SK-N-SH (cell line): ENCODE results near the gene IGF2. TPM values are rescaled to one million over a fixed set of nuclear protein-coding genes. Genes with fewer than 3 reads are reported as not detected.

Experiments
- CTCF ChIA-PET: fragments of 300-600, 350-600 bp; formaldehyde crosslinking; extraction: SDS; loops from one replicate; lab custom pipeline; 2021; lab: Yijun Ruan, JAX
- POLR2A ChIA-PET: fragments of 350-600 bp; sonication (Branson Sonifier 250); formaldehyde crosslinking; extraction: SDS; loops from one replicate; lab custom pipeline; 2020; ENCODE audit warnings: antibody characterized with exemption, inconsistent platforms; lab: Yijun Ruan, JAX
- DNase-seq: peaks from one replicate; pipeline ENCODE4 v3.0.0; 2012
- H2AFZ ChIP-seq: fragments of 200-600 bp; sonication (generic); 2 replicates; pipeline ENCODE4 v1.8.1; 2016; ENCODE audit warnings: antibody characterized with exemption, mild to moderate bottlenecking, low read depth
- H3F3A ChIP-seq: fragments of 200-600 bp; sonication (generic); replicated peaks from 2 replicates; pipeline ENCODE3; 2016; ENCODE audit warnings: antibody characterized with exemption, mild to moderate bottlenecking; ENCODE audit not compliant: insufficient read depth
- H3K27ac ChIP-seq, 2 experiments: fragments of 200-500 bp in 1 of 2; fragments of 200-600 bp in 1 of 2; sonication (Bioruptor generic) in 1 of 2; sonication (generic), shearing (Covaris generic) in 1 of 2; 2 replicates each; pipeline versions ENCODE4 v1.5.1 to v1.6.1; 2014 to 2016; ENCODE audit warnings: low read depth in 2 of 2, inconsistent platforms in 1 of 2, low read length in 1 of 2, mild to moderate bottlenecking in 1 of 2, mixed read lengths in 1 of 2
- H3K27me3 ChIP-seq: fragments of 200-600 bp; sonication (generic), shearing (Covaris generic); 2 replicates; pipeline ENCODE4 v1.6.1; 2016; ENCODE audit warnings: mixed run types; ENCODE audit not compliant: insufficient read depth
- H3K36me3 ChIP-seq, 2 experiments: fragments of 200-500 bp in 1 of 2; fragments of 200-600 bp in 1 of 2; sonication (Bioruptor generic) in 1 of 2; sonication (generic) in 1 of 2; replicated peaks in 1 of 2; 2 replicates each; pipeline versions ENCODE3 to v1.5.1; 2014 to 2016; ENCODE audit warnings: low read length in 1 of 2, mild to moderate bottlenecking in 1 of 2; ENCODE audit not compliant: insufficient read depth in 2 of 2, control insufficient read depth in 1 of 2
- H3K4me1 ChIP-seq, 2 experiments: fragments of 200-500 bp in 1 of 2; fragments of 200-600 bp in 1 of 2; sonication (Bioruptor generic) in 1 of 2; sonication (generic), shearing (Covaris generic) in 1 of 2; 2 replicates each; pipeline versions ENCODE4 v1.5.1 to v1.6.1; 2014 to 2016; ENCODE audit warnings: low read depth in 1 of 2, low read length in 1 of 2, mixed run types in 1 of 2; ENCODE audit not compliant: insufficient read depth in 2 of 2, control insufficient read depth in 1 of 2
- H3K4me2 ChIP-seq: fragments of 200-600 bp; sonication (generic), shearing (Covaris generic); 2 replicates; pipeline ENCODE4 v1.6.1; 2017; ENCODE audit warnings: mixed run types
- H3K4me3 ChIP-seq, 2 experiments: fragments of 200-500 bp in 1 of 2; fragments of 200-600 bp in 1 of 2; sonication (Bioruptor generic) in 1 of 2; sonication (generic), shearing (Covaris generic) in 1 of 2; 2 replicates each; pipeline versions ENCODE4 v1.5.1 to v1.8.1; 2014 to 2016; ENCODE audit warnings: low read depth in 2 of 2, inconsistent platforms in 1 of 2, low read length in 1 of 2, mild to moderate bottlenecking in 1 of 2, mixed read lengths in 1 of 2, moderate library complexity in 1 of 2
- H3K79me2 ChIP-seq: fragments of 200-600 bp; sonication (generic); 2 replicates; pipeline ENCODE4 v1.8.1; 2017; ENCODE audit warnings: mild to moderate bottlenecking; ENCODE audit not compliant: insufficient read depth
- H3K9ac ChIP-seq: fragments of 200-600 bp; sonication (generic); 2 replicates; pipeline ENCODE4 v1.6.1; 2017; ENCODE audit warnings: mixed run types
- H3K9me2 ChIP-seq: fragments of 200-600 bp; sonication (generic); 2 replicates; pipeline ENCODE4 v1.6.1; 2017; ENCODE audit warnings: mixed run types
- H3K9me3 ChIP-seq: fragments of 200-600 bp; sonication (generic); 2 replicates; pipeline ENCODE4 v1.6.1; 2017; ENCODE audit warnings: mixed run types, mild to moderate bottlenecking, moderate library complexity
- H4K20me1 ChIP-seq: fragments of 200-600 bp; sonication (generic); 2 replicates; pipeline ENCODE4 v1.6.1; 2017; ENCODE audit warnings: mild to moderate bottlenecking, mixed run types; ENCODE audit not compliant: insufficient read depth
- ELF1 ChIP-seq: IDR thresholded peaks from 2 replicates; pipeline ENCODE4 v1.4.0; 2012
- FOXM1 ChIP-seq: IDR thresholded peaks from 2 replicates; pipeline ENCODE4 v1.4.0; 2012; ENCODE audit warnings: low read depth, mild to moderate bottlenecking
- MEF2A ChIP-seq: IDR thresholded peaks from 2 replicates; pipeline ENCODE4 v1.4.0; 2012; ENCODE audit warnings: low read depth, borderline replicate concordance
- MXI1 ChIP-seq: IDR thresholded peaks from 2 replicates; pipeline ENCODE4 v1.6.1; 2012; ENCODE audit warnings: mild to moderate bottlenecking, low read depth, low read length, improper control_type of control experiment
- NFIC ChIP-seq: IDR thresholded peaks from 2 replicates; pipeline ENCODE4 v1.4.0; 2012; ENCODE audit warnings: borderline replicate concordance
- NRF1 ChIP-seq: IDR thresholded peaks from 2 replicates; pipeline ENCODE4 v1.6.1; 2012; ENCODE audit warnings: low read depth, mild to moderate bottlenecking, low read length
- RCOR1 ChIP-seq: fragments of 150-350 bp; IDR thresholded peaks from 2 replicates; pipeline ENCODE4 v1.6.1; 2017; ENCODE audit warnings: antibody characterized with exemption, low read length
- RFX5 ChIP-seq: IDR thresholded peaks from 2 replicates; pipeline ENCODE4 v1.6.1; 2012; ENCODE audit warnings: mild to moderate bottlenecking, improper control_type of control experiment, low read length
- SIN3A ChIP-seq: IDR thresholded peaks from 2 replicates; pipeline ENCODE4 v1.6.1; 2012; ENCODE audit warnings: low read depth, mild to moderate bottlenecking, low read length, moderate library complexity, borderline replicate concordance
- TAF1 ChIP-seq: IDR thresholded peaks from 2 replicates; pipeline ENCODE4 v1.6.1; 2012; ENCODE audit warnings: low read depth, mild to moderate bottlenecking, low read length, moderate library complexity, borderline replicate concordance
- TEAD4 ChIP-seq: IDR thresholded peaks from 2 replicates; pipeline ENCODE4 v1.4.0; 2012; ENCODE audit warnings: mild to moderate bottlenecking, borderline replicate concordance; ENCODE audit not compliant: insufficient read depth
- YY1 ChIP-seq: IDR thresholded peaks from 2 replicates; pipeline ENCODE4 v1.4.0; 2012; ENCODE audit warnings: low read depth, mild to moderate bottlenecking
- WGBS: methylation state at CpG from one replicate; pipeline ENCODE4 v1.1.6; 2017; ENCODE audit warnings: low lambda C conversion rate; 5-methylcytosine and 5-hydroxymethylcytosine counted together
- polyA plus RNA-seq, 3 experiments: library from polyadenylated mRNA; depleted of rRNA; stranded (reverse); fragments of >200 nt; gene quantifications; 2 replicates each; pipeline ENCODE4 v1.2.3, GENCODE V29; 2012
- TF ChIP-seq, protein P1 (sequence below): IDR thresholded peaks from 2 replicates; pipeline ENCODE4 v1.6.1; 2012; ENCODE audit warnings: mild to moderate bottlenecking, low read depth, low read length, moderate library complexity
- TF ChIP-seq, protein P2 (sequence below): IDR thresholded peaks from 2 replicates; pipeline ENCODE4 v1.4.0; 2012; ENCODE audit warnings: low read depth
- TF ChIP-seq, protein P3 (sequence below): IDR thresholded peaks from 2 replicates; pipeline ENCODE4 v1.4.0; 2012; ENCODE audit warnings: low read depth, borderline replicate concordance

IGF2 gene
- polyA plus RNA-seq, 1 of the 3 experiments (the other 2 are of a cell fraction): 0.05 TPM

DNA sequence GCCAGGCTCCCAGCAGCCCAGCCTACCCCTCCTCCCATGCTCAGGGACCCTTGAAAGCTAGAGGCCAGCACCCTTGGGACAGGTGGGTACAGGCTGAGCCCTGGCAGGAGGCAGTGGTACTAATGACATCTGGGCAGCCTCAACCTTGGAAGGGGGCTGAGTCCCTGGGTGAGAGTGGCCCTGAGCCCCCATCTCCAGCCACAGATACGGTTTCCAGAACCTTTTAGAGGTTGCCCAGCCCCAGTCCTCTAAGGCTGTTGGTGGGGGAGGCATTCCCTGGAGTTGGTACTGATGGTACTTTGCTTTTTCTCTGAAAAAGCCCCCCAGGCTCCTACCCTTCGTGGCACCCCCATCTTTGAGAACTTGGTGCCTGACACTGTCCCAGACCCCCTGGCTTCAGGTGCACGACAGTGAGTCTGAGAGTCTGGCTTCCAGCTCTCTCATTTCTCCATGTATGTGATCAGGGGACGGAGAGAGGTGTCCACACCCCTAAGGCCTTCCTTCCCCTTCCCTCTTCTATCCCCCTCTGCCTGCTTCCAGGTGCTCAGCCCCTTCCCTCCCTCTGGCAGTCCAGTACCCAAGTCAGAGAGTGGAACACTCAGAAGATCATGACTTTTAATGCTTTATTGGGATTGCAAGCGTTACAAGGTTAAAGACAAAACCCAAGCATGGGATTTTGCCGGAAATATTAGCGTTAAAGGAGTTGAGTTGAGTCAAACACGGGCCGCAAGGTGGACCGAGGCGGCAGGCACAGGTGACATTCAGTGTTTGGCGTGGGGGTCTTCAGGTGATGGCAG, 10.5 kb downstream of the IGF2 start:
- no peaks in the 10 kb centered on the region for H3K27me3 ChIP-seq
- no peaks in the 10 kb centered on the region for H3K36me3 ChIP-seq
- H3K4me1 ChIP-seq: peaks cover 0 to 9% of the 10 kb centered on the region in 2 experiments; a peak in 1 of 4 replicates
- no peaks in the 10 kb centered on the region for H3K79me2 ChIP-seq
- H3K4me2 ChIP-seq: no peak overlapping the region
- H3K9me2 ChIP-seq: no peaks in the 10 kb centered on the region
- no peak overlapping the region for H2AFZ ChIP-seq
- POLR2A ChIA-PET: interaction anchor here (1.8 to 3.4 kb wide), 2 partner anchors 10 to 93 kb away, joined by 4 to 20 read pairs; partner anchors contain the start of gene IGF2
- H3K9ac ChIP-seq: no peak overlapping the region
- no peaks in the 10 kb centered on the region for H4K20me1 ChIP-seq
- H3K4me3 ChIP-seq: no peak overlapping the region
- WGBS: 48% methylated on average over 12 of the region's 12 CpGs
- TF ChIP-seq, protein P1, sequence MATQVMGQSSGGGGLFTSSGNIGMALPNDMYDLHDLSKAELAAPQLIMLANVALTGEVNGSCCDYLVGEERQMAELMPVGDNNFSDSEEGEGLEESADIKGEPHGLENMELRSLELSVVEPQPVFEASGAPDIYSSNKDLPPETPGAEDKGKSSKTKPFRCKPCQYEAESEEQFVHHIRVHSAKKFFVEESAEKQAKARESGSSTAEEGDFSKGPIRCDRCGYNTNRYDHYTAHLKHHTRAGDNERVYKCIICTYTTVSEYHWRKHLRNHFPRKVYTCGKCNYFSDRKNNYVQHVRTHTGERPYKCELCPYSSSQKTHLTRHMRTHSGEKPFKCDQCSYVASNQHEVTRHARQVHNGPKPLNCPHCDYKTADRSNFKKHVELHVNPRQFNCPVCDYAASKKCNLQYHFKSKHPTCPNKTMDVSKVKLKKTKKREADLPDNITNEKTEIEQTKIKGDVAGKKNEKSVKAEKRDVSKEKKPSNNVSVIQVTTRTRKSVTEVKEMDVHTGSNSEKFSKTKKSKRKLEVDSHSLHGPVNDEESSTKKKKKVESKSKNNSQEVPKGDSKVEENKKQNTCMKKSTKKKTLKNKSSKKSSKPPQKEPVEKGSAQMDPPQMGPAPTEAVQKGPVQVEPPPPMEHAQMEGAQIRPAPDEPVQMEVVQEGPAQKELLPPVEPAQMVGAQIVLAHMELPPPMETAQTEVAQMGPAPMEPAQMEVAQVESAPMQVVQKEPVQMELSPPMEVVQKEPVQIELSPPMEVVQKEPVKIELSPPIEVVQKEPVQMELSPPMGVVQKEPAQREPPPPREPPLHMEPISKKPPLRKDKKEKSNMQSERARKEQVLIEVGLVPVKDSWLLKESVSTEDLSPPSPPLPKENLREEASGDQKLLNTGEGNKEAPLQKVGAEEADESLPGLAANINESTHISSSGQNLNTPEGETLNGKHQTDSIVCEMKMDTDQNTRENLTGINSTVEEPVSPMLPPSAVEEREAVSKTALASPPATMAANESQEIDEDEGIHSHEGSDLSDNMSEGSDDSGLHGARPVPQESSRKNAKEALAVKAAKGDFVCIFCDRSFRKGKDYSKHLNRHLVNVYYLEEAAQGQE: no peak
- TF ChIP-seq, protein P2, sequence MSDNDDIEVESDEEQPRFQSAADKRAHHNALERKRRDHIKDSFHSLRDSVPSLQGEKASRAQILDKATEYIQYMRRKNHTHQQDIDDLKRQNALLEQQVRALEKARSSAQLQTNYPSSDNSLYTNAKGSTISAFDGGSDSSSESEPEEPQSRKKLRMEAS: no peak
- no peak for TF ChIP-seq YY1
- no peak for TF ChIP-seq RCOR1
- TF ChIP-seq SIN3A: no peak
- no peak for TF ChIP-seq RFX5
- TF ChIP-seq ELF1: no peak
- no peak for TF ChIP-seq FOXM1
- TF ChIP-seq MEF2A: no peak
- no peak for TF ChIP-seq TAF1
- no peak for TF ChIP-seq TEAD4
- TF ChIP-seq MXI1: no peak
- no peak for TF ChIP-seq NRF1
- TF ChIP-seq, protein P3, sequence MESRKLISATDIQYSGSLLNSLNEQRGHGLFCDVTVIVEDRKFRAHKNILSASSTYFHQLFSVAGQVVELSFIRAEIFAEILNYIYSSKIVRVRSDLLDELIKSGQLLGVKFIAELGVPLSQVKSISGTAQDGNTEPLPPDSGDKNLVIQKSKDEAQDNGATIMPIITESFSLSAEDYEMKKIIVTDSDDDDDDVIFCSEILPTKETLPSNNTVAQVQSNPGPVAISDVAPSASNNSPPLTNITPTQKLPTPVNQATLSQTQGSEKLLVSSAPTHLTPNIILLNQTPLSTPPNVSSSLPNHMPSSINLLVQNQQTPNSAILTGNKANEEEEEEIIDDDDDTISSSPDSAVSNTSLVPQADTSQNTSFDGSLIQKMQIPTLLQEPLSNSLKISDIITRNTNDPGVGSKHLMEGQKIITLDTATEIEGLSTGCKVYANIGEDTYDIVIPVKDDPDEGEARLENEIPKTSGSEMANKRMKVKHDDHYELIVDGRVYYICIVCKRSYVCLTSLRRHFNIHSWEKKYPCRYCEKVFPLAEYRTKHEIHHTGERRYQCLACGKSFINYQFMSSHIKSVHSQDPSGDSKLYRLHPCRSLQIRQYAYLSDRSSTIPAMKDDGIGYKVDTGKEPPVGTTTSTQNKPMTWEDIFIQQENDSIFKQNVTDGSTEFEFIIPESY: no peak
- no peak for TF ChIP-seq NFIC
- DNase-seq: no peak
- CTCF ChIA-PET: interaction anchor here (1.3 to 1.9 kb wide), 3 partner anchors 23 to 91 kb away, joined by 4 to 12 read pairs (median 5); no protein-coding TSS in a partner anchor
- H3K27ac ChIP-seq: no peak overlapping the region
- H3K9me3 ChIP-seq: no peaks in the 10 kb centered on the region
- no peaks in the 10 kb centered on the region for H3F3A ChIP-seq
